ENCODE results near the gene ADARB1.

DNA sequence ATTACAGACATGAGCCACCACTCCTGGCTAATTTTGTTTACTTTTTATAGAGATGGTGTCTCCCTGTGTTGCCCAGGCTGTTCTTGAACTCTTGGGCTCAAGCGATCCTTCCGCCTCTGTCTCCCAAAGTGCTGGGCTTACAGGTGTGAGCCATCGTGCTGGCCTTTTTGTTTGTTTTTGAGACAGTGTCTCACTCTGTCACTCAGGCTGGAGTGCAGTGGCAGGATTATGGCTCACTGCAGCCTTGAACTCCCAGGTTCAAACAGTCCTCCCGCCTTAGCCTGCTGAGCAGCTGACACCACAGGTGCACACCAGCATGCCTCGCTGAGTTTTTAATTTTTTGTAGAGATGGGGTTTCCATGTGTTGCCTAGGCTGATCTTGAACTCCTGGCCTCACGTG is 49.1 kb downstream of the ADARB1 start:
- TF ChIP-seq, protein P1, sequence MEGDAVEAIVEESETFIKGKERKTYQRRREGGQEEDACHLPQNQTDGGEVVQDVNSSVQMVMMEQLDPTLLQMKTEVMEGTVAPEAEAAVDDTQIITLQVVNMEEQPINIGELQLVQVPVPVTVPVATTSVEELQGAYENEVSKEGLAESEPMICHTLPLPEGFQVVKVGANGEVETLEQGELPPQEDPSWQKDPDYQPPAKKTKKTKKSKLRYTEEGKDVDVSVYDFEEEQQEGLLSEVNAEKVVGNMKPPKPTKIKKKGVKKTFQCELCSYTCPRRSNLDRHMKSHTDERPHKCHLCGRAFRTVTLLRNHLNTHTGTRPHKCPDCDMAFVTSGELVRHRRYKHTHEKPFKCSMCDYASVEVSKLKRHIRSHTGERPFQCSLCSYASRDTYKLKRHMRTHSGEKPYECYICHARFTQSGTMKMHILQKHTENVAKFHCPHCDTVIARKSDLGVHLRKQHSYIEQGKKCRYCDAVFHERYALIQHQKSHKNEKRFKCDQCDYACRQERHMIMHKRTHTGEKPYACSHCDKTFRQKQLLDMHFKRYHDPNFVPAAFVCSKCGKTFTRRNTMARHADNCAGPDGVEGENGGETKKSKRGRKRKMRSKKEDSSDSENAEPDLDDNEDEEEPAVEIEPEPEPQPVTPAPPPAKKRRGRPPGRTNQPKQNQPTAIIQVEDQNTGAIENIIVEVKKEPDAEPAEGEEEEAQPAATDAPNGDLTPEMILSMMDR (IDR thresholded peaks at IDR 0.05), result no peak
- TF ChIP-seq ZFX (IDR thresholded peaks at IDR 0.05; ENCODE audit: borderline replicate concordance), result no peak

All from 22Rv1 (cell line).